GM21526 (cell line): ENCODE results near the gene LIPC.

Experiments
- ATAC-seq: cut with Tn5 transposase; IDR thresholded peaks from one replicate; pipeline ENCODE4 v1.9.1; 2021; ENCODE audit warnings: moderate library complexity; ENCODE audit not compliant: unreplicated experiment, low FRiP score

LIPC gene

GRCh38 chr15:58549013-58549784, 117.4 kb downstream of the LIPC start:
- no peak for ATAC-seq

GRCh38 chr15:58549785-58550074, 117.9 kb downstream of the LIPC start:
- no peak for ATAC-seq

GRCh38 chr15:58551084-58551763, 119.4 kb downstream of the LIPC start:
- no peak for ATAC-seq

GRCh38 chr15:58551764-58552504, 120.1 kb downstream of the LIPC start:
- ATAC-seq, result no peak

GRCh38 chr15:58552505-58553364, 120.9 kb downstream of the LIPC start:
- ATAC-seq, result no peak

- ATAC-seq, result no peak
Observed at GRCh38 chr15:58553365-58553918, 121.7 kb downstream of the LIPC start.

- ATAC-seq, result no peak
Observed at GRCh38 chr15:58554758-58555157, 123.0 kb downstream of the LIPC start.

- ATAC-seq, result no peak
Observed at GRCh38 chr15:58555162-58556027, 123.6 kb downstream of the LIPC start.

GRCh38 chr15:58556028-58556361, 124.2 kb downstream of the LIPC start:
- ATAC-seq, result no peak

GRCh38 chr15:58556541-58556940, 124.8 kb downstream of the LIPC start:
- ATAC-seq, result no peak

- no peak for ATAC-seq
Observed at GRCh38 chr15:58558777-58559176, 127.0 kb downstream of the LIPC start.

GRCh38 chr15:58559904-58560588, 128.3 kb downstream of the LIPC start:
- ATAC-seq, result no peak

GRCh38 chr15:58561321-58561720, 129.5 kb downstream of the LIPC start:
- ATAC-seq, result no peak

- no peak for ATAC-seq
Observed at GRCh38 chr15:58562135-58562534, 130.3 kb downstream of the LIPC start.

GRCh38 chr15:58564981-58565380, 133.2 kb downstream of the LIPC start:
- no peak for ATAC-seq

- ATAC-seq, result no peak
Observed at GRCh38 chr15:58565619-58566018, 133.8 kb downstream of the LIPC start.

- ATAC-seq, result no peak
Observed at GRCh38 chr15:58566029-58566428, 134.2 kb downstream of the LIPC start.

GRCh38 chr15:58568157-58568571, 136.4 kb downstream of the LIPC start:
- no peak for ATAC-seq

- ATAC-seq, result no peak
Observed at GRCh38 chr15:58569455-58569854, 137.7 kb downstream of the LIPC start.
